AG04450 (cell line): ENCODE results near the gene CCDC47. TPM values are rescaled to one million over a fixed set of nuclear protein-coding genes. Genes with fewer than 3 reads are reported as not detected.
A peak's percentile ranks its signal among the peaks of the same experiment; 100 is the strongest.

Source experiments
- CTCF ChIA-PET: fragments of 300-600, 350-600 bp; formaldehyde crosslinking; extraction: SDS; loops from one replicate; lab custom pipeline; 2022; ENCODE audit warnings: antibody characterized with exemption, inconsistent platforms; lab: Charles Lee
- POLR2A ChIA-PET: fragments of 350-600 bp; formaldehyde crosslinking; extraction: SDS; loops from one replicate; lab custom pipeline; 2021; ENCODE audit warnings: antibody characterized with exemption, inconsistent platforms; lab: Yijun Ruan, JAX
- DNase-seq: peaks from one replicate; pipeline ENCODE4 v3.0.0-alpha.2; 2011; ENCODE audit warnings: low read depth, low spot score
- H3K27ac ChIP-seq: one replicate; pipeline ENCODE4 v1.5.1; 2012; ENCODE audit warnings: low read depth, low read length, control low read depth
- H3K27me3 ChIP-seq: one replicate; pipeline ENCODE4 v1.6.0; 2012; ENCODE audit warnings: low read length; ENCODE audit not compliant: control insufficient read depth, insufficient read depth
- H3K4me3 ChIP-seq: 2 replicates; pipeline ENCODE4 v1.5.1; 2011; ENCODE audit warnings: mild to moderate bottlenecking, low read depth, low read length, control low read depth
- H3K9me3 ChIP-seq: 2 replicates; pipeline ENCODE4 v1.5.1; 2012; ENCODE audit warnings: low read length; ENCODE audit not compliant: control insufficient read depth, insufficient read depth
- CTCF ChIP-seq: IDR thresholded peaks from 2 replicates; pipeline ENCODE4 v1.5.1; 2011; ENCODE audit warnings: low read depth, low read length, control low read depth, inconsistent platforms
- polyA plus RNA-seq: library from polyadenylated mRNA; depleted of rRNA; stranded (reverse); fragments of >200 nt; gene quantifications from 2 replicates; pipeline ENCODE4 v1.2.3, GENCODE V29; 2011

CCDC47 gene
- polyA plus RNA-seq, 1 experiment = 68.9 TPM

GRCh38 chr17:63786117-63786516 lies 12.7 kb upstream of the CCDC47 start:
- no peak for TF ChIP-seq CTCF
- H3K9me3 ChIP-seq = no peaks in the 10 kb centered on the region
- no peak overlapping the region for H3K27ac ChIP-seq
- H3K4me3 ChIP-seq = no peak overlapping the region
- ChIA-PET POLR2A (interaction anchor here (0.9 to 1.7 kb wide), 2 partner anchors 11 to 12 kb away, joined by 3 to 10 read pairs; partner anchors contain the start of genes CCDC47 and DDX42), CTCF (interaction anchor here (0.8 kb wide), 1 partner anchor 186 kb away, joined by 3 read pairs; the partner anchor contains the start of gene TACO1)
- no peak for DNase-seq
- H3K27me3 ChIP-seq = no peaks in the 10 kb centered on the region

GRCh38 chr17:63785556-63785955 lies 12.2 kb upstream of the CCDC47 start:
- Histone ChIP-seq H3K4me3 (no peak overlapping the region), H3K27ac (peak overlapping the region; percentile 65), H3K27me3 (no peaks in the 10 kb centered on the region), H3K9me3 (no peaks in the 10 kb centered on the region)
- DNase-seq = no peak
- ChIA-PET POLR2A (interaction anchor here (0.9 to 1.7 kb wide), 2 partner anchors 11 to 12 kb away, joined by 3 to 10 read pairs; partner anchors contain the start of genes CCDC47 and DDX42), CTCF (interaction anchor here (0.8 kb wide), 1 partner anchor 185 kb away, joined by 3 read pairs; the partner anchor contains the start of gene TACO1)
- no peak for TF ChIP-seq CTCF

GRCh38 chr17:63783522-63783921 lies 10.1 kb upstream of the CCDC47 start:
- H3K9me3 ChIP-seq = no peaks in the 10 kb centered on the region
- DNase-seq = no peak
- H3K27me3 ChIP-seq = no peaks in the 10 kb centered on the region
- TF ChIP-seq CTCF = no peak
- ChIA-PET CTCF (no interaction called here), POLR2A (interaction anchor here (0.7 to 1.9 kb wide), 3 partner anchors 9 to 10 kb away, joined by 3 to 6 read pairs (median 5); partner anchors contain the start of genes CCDC47 and DDX42)
- no peak overlapping the region for H3K27ac ChIP-seq
- no peak overlapping the region for H3K4me3 ChIP-seq

- Histone ChIP-seq H3K27ac (no peak overlapping the region), H3K4me3 (no peak overlapping the region), H3K9me3 (no peaks in the 10 kb centered on the region), H3K27me3 (no peaks in the 10 kb centered on the region)
- TF ChIP-seq CTCF = no peak
- CTCF ChIA-PET = interaction anchor here (0.5 kb wide), 1 partner anchor 199 kb away, joined by 3 read pairs; no protein-coding TSS in a partner anchor
- no peak for DNase-seq
- POLR2A ChIA-PET = no interaction called here
Observed at GRCh38 chr17:63780928-63781327, 7.5 kb upstream of the CCDC47 start.

- ChIA-PET POLR2A (no interaction called here), CTCF (interaction anchor here (0.5 to 1.1 kb wide), 2 partner anchors 54 to 198 kb away, joined by 3 read pairs; no protein-coding TSS in a partner anchor)
- no peak for TF ChIP-seq CTCF
- H3K4me3 ChIP-seq = no peak overlapping the region
- no peak for DNase-seq
- no peak overlapping the region for H3K27ac ChIP-seq
- no peaks in the 10 kb centered on the region for H3K9me3 ChIP-seq
- H3K27me3 ChIP-seq = no peaks in the 10 kb centered on the region
Observed at GRCh38 chr17:63780507-63780906, 7.1 kb upstream of the CCDC47 start.
